GM21825 (cell line): ENCODE results near the gene LSM7.

Experiments
- ATAC-seq: cut with Tn5 transposase; IDR thresholded peaks from one replicate; pipeline ENCODE4 v1.9.1; 2021; ENCODE audit warnings: mild to moderate bottlenecking, moderate library complexity; ENCODE audit not compliant: unreplicated experiment

The LSM7 gene

DNA sequence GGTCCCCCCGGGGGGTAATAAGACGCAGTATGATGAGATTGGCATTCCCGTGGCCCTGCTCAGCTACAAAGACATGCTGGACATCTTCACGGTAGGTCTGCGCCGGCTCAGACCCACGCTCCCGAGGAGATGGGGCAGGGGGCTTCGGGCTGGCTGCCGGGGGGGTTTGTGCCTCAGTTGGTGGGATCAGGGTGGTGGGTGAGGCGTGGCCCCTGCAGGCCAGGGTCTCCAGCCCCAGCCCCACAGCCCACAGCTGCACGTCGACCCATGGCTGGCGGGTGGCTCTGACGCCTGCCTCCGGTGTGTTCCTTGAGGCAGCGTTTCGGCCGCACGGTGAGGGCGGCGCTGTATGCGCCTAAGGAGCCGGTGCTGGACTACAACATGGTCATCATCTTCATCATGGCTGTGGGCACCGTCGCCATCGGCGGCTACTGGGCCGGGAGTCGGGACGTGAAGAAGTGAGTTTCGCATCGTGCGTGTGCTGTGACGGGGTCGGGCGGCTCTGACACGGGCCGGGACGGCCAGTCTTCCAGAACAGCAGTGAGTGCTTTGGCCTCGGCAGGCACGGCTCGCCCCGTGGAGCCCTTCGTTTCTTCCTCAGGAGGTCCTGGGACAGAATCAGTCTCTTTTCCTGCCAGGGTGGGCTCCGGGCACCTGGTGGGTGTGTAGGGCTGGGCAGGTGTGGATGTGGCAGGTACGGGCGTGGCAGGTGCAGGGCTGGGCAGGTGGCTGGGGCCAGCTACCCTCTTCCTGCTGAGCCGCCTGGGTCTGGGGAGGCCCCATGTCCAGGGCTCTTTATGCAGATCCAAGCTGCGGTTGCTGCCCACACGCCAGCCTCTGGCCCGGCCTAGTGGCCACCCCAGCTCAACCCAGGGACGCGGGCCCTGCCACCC, 10.6 kb upstream of the LSM7 start:
- ATAC-seq = no peak

DNA sequence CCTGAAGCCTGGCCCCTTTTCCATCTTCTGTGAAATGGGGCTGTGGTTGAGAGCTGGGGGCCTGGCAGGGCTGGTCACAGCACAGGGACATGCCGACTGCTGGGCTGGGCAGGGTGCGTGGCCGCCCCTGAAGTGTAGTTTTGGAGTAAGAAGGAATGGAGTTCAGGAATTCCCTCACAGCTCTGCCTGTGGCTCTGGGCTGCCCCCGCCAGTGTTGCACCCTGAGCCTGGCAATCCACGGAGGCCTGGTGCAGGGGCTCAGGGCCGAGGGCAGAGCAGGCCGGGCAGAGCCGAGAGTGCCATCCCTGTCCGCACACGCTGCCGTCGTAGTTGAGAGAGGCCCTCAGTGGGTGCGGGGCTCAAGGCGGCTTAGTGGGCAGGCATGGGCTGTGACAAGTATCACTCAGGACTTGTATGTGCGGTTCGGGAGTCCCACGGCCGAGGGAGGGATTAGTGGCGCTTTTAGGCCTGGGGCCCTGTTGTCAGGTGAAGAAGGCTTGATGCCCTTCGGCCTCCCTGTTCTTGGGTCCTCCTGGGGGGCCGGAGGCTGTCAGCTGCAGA, 9.7 kb upstream of the LSM7 start:
- no peak for ATAC-seq

DNA sequence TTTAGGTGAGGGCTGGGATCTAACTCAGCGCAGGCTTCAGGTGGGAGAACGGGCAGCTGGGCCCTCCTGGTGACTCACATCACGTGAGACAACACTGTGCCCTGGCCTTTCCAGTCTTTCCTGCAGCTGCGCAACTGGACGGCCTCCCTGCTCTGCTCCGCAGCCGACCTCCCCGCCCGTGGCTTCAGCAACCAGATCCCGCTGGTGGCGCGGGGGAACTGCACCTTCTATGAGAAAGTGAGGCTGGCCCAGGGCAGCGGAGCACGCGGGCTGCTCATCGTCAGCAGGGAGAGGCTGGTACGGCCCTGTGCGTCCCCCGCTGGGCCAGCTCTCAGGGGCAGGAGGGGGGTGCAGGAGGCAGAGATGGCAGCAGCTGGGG, 8.9 kb upstream of the LSM7 start:
- ATAC-seq = no peak

DNA sequence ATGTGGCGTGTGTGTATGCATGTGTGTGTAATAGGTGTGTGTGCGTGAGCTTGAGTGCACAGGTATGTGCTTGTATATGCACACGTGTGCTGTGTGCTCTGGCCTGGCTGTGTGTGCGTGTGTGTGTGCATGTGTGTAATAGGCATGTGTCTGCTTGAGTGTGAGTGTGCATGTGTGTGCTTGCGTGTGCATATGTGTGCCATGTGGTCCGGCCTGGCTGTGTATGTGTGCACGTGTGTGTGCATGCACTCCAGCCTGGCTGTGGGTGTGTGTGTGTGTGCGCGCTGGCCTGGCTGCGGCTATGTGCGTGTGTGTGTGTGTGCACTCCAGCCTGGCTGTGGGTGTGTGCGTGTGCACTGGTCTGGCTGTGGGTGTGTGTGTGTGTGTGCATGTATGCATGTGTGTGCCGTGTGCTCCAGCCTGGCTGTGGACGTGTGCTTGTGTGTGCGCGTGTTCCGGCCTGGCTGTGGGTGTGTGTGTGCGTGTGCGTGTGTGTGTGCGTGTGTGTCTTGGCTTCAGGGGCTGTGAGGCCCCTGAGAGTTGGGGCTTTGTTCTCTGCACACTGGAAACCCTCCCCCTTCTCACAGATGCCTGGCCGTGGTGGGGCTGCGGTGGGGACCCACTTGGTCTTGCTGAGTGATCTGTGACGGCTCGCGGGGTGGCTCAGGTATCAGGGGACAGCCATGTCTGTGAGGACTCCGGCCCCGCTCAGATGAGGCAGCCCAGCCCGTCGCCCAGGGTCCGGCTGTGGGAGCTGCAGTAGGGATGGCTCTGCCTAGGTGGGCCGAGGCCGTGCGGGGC, 8.3 kb upstream of the LSM7 start:
- no peak for ATAC-seq

DNA sequence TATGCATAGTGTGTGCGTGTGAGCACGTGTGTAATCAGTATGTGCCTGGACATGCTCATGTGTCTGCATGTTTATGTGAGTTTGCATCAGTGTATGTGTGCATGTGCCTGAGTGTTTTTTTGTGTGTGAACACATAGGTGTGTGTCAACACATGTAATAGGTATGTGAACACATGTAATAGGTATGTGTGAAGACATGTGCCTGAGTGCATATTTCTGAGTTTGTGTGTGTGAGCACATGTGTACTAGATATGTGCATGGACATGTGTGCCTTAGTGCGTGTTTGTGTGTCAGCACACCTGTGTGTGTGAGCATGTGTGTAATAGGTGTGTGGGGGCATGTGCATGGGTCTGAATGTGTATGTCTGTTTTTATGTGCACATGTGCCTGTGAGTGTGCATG, 7.5 kb upstream of the LSM7 start:
- ATAC-seq = no peak

DNA sequence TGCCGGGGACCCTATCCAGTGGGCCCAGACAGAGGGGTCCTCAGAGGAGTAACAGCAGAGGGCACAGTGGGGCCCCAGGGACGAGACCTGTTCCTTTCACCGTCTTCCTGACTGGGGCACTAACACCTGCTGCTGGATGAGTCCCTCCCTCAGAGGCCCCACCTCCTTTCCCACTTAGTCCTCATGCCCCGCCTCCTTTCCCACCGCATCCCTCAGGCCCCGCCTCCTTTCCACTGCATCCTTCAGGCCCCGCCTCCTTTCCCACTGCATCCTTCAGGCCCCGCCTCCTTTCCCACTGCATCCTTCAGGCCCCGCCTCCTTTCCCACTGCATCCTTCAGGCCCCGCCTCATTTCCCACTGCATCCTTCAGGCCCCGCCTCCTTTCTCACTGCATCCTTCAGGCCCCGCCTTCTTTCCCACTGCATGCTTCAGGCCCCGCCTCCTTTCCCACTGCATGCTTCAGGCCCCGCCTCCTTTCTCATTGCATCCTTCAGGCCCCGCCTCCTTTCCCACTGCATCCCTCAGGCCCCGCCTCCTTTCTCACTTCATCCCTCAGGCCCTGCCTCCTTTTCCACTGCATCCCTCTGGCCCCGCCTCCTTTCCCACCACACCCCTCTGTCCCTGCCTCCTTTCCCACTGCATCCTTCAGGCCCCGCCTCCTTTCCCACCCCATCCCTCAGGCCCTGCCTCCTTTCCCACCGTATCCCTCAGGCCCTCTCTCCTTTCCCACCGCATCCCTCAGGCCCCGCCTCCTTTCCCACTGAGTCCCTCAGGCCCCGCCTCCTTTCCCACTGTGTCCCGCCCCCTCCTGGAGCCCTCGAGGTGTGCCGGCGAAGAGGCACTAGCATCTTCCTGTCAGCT, 6.8 kb upstream of the LSM7 start:
- no peak for ATAC-seq

DNA sequence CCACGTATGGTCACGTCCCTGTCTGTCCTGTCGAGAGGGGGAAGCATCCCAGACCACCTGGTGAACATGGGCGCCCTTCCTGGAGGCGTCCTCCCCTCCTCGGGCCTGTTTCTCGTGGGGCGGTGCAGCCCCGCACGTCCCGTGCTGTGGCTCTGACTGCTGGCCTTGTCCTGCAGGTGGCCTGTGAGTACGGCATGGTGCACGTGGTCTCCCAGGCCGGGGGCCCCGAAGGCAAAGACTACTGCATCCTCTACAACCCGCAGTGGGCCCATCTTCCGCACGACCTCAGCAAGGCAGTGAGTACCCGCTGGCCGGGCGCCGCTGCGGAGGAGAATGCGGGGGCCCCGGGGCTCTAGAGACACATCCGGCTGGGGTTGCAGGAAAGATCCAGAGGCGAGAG, 6.0 kb upstream of the LSM7 start:
- no peak for ATAC-seq

DNA sequence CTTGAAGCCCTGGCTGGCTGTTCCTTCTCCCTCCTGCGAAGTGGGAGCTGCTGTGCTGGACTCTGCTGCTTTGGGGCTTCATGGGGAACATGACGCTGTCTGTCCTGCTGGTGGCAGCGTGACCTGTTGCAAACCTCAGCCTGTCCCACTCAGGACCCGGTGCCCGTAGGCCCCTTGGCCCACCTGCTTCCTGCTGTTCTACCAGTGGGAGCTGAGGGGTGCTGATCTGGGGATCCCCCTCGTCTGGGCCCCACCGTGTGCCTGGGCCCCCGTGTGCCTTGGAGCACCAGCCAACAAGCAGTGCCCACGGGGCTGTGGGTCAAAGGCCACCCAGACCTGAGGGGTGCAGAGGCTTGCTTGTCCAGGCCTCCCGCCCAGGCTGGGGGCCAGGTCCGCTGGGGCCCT, 5.4 kb upstream of the LSM7 start:
- no peak for ATAC-seq

DNA sequence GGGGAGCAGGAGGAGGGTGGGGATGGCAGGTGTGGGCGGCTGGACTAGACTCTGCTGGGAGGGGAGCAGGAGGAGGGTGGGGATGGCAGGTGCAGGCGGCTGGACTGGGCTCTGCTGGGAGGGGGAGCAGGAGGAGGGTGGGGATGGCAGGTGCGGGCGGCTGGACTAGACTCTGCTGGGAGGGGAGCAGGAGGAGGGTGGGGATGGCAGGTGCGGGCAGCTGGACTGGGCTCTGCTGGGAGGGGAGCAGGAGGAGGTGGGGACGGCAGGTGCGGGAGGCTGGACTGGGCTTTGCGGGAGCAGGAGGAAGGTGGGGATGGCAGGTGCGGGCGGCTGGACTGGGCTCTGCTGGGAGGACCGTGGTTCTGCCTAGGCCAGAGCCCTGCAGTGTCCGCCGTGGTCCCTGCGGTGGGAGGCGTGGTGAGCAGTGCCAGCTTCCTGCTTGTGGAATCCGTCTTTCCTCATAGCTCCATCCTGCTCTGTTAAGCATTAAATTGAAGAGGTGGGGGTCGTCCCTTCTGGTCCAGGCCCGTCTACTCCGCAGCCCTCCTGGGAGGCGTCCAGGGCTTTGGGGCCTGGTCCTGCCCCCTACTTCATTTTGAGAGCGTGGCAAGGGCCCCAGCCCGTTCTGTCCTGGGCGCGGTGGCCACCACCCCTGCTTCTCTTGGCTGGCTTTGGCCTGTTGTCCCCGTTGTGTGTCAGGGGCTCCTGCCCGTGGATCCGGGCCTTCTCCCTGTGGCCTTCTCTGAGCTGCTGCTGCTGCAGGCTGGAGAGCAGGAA, 4.8 kb upstream of the LSM7 start:
- no peak for ATAC-seq

DNA sequence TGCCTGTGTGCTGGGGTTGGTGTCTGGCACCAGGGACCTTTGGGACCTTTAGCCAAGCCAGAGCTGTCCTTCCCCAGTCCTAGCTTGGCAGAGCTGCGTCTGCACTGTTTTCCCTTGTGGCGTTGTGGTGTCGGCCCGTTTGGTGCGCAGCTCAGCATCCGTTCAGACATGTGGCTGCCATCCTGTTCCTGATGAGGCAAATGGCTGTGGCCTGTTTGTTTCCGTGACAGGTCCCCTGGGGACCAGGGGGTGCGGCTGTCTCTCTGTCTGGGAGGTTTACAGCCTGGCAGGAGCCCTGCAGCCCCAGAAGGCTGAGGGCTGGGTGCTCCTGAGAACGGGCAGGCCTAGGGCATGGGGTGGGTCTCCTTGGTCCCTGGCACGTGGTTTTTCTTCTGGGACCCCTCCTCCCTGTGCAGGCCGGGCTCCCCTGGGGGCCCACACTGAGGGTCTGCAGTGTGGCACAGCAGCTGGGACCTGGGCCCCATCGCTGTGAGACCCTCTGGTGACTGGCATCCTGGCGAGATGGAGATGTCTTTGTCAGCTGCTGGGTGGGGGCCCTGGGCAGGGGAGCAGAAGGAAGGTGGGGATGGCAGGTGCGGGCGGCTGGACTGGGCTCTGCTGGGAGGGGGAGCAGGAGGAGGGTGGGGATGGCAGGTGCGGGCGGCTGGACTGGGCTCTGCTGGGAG, 4.1 kb upstream of the LSM7 start:
- ATAC-seq = no peak

DNA sequence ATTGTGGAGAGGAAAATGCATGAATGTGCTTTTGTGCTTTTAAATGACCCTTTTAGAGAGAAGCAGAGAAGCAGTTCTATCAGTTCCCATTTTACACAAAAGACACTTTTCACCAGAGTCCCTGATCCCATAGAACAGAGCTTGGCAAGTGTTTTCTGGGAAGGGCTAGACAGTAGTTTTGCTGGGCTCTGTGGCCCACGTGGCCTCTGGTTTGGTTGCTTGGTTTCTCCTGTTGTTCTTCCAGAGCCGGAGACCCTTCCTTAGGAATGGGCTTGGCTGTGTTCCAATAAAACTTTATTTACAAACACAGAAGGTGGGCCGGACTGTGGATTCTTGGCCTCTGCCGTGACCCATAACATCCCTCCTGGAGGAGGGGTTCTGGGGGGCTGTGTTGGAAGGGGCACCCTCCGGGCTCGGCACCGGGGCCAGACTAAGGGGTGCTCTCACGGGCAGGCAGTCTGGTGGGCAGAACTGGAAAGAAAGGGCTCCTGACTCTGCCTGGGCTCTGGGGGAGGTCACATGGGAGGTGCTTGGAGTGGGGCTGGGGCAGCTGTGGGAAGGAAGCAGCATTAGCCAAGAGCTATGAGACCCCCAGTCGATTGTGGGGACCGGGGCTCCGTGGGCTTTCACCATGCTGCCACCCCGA, 3.3 kb upstream of the LSM7 start:
- ATAC-seq = no peak

DNA sequence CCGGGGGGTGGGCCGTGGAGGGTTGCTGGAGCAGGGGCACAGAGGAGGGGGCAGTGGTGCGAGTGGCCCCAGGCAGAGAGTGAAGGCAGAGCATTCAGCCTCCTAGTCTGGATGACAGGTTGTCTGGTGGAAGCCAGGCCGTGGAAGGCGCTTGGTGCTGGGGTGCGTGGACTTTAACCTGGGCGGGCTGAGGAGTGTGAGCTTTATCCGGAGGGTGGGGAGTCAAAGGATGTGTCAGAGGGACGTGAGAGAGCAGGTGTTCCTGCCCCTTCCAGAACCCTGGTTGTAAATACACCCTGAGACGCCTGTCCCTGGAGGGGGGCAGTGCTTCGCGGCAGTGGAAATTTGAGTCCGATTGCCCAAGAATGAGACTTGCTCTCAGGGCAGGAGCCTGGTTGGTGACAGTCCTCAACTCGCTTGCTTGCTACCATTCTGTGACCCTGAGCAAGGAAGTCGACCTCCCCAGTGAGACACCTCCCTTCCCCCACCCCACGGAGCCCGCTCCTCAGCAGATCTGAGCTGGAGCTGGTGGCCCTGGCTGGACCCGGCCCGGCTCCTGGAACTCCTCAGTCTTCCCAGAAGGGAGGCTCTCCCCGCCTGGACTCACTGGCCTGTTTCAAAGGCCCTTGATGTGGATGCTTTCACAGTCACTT, 2.4 kb upstream of the LSM7 start:
- ATAC-seq = no peak

DNA sequence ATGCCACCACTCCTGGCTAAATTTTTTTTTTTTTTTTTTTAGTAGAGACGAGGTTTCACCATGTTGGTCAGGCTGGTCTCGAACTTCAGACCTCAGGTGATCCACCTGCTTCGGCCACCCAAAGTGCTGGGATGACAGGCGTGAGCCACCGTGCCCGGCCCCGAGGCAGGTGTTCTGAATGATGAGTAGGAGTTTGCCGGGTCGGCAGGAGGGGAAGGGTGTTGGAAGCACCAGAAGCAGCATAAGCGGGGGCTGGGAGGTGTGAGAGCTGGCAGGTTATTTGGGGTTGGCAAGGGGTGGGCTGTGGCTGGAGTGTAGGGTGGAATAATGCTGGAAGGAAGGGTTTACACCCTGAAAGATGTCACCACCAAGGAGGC, 1.9 kb upstream of the LSM7 start:
- ATAC-seq = no peak

DNA sequence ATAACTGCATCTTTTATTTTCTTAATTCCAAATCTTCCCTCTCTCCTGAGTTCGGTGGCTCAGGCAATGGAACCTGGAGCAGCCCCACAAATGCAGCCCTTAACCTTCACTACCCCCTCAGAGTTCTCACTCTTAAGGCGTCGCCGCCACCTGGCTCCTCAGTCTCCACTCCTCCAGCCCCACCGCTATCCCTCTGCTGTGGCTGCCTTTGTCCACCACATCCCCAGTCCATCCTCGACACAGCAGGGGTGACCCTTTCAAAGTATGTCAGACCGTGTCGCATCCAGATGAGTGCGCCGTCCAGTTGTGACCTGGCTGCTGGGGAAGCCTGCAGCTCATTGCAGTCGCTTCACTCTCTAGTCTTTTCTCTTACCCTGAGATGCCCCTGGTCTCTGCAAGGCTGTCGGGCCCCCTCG, 1.1 kb upstream of the LSM7 start:
- ATAC-seq = no peak

DNA sequence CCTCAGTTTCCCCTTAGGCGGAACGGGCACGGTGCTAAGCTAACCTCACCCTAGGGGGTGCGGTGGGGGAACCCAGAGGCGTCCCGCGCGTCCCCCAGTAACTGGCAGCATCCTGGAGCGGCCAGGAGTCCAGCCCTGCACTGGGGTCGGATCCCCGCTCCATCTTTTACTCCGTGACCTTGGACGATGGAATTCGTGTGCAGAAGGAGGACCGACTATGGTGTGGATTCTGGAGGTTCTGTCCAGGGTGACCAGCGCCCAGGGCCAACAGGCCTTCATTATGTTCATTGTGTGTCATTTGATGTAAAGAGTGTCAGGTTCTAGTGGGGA, 728 bp upstream of the LSM7 start:
- ATAC-seq = no peak

DNA sequence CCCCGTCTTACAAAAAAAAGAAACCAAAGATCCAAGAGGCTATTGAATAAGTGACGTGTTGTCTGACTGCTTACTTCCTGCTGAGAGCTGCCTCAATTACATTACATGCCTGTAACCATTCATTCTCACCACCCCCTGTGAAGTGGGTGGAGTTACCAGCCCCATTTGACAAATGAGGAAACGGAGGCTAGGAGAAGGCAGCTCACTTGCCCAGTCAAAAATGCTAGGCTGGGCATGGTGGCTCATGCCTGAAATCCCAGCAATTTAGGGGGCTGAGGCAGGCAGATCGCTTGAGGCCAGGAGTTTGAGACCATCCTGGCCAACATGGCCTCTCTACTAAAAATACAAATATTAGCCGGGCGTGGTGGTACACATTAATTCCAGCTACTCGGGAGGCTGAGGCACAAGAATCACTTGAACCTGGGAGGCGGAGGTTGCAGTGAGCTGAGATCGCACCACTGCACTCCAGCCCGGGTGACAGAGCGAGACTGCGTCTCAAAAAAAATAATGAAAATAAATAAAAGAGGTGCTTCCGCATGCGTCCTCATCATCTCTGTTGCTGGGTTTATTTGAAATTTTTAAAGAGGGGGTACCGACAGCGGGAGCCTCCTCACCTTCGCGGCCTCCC, 499 bp downstream of the LSM7 start:
- no peak for ATAC-seq

DNA sequence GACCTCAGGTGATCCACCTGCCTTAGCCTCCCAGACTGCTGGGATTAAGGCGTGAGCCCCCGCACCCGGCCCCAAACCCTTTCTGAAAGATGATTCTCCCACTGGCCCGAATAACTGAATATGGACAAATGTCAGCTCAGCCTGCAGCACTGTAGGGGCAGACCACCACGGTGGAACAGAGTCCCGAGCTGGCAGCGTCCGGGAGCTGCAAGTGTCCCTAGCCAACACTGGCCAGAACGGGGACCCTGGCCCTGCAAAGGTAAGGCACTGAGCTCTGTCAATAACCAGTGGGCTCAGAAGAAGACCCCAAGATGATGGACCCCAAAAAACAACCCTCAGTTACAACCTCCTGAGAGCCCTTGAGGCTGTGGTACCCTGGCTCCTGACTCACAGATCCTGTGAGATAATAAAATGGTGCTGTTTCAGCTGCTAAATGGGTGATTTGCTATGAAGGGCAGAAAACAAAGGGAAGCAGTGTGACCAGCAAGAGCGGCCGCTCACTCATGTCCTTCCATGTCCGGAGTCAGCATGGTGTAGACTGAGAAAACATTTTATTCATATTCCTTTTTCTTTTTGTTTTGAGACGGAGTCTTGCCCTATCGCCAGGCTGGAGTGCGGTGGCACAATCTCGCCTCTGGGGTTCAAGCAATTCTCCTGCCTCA, 1.6 kb downstream of the LSM7 start:
- no peak for ATAC-seq
